Measurements from ENCODE around the gene CARD19. TPM values are rescaled to one million over a fixed set of nuclear protein-coding genes. Genes with fewer than 3 reads are reported as not detected.

Gene CARD19
- polyA plus RNA-seq, 1 donor (not counting 4 experiments of a cell fraction or from before 2014, with no cell fraction given), result 36.7 TPM

- Histone ChIP-seq H4K20me1 (ENCODE audit: control insufficient read depth, extremely low read depth, insufficient read depth, low read length) (no peaks in the 10 kb centered on the region), H3K4me3 (ENCODE audit: control insufficient read depth in 2 of 3, extremely low read depth in 1 of 3, insufficient read depth in 2 of 3, low read depth in 1 of 3, low read length in 3 of 3) (no peak overlapping the region), H3K4me1 (ENCODE audit: control insufficient read depth, extremely low read depth, insufficient read depth, low read length) (peaks cover 3% of the 10 kb centered on the region), H3K36me3 (ENCODE audit: control insufficient read depth in 2 of 2, extremely low read depth in 1 of 2, insufficient read depth in 2 of 2, low read length in 2 of 2) (peaks cover 16 to 24% of the 10 kb centered on the region in 2 experiments), H3K9me3 (ENCODE audit: control insufficient read depth, low read depth, low read length) (no peaks in the 10 kb centered on the region), H3K9me1 (ENCODE audit: control insufficient read depth, extremely low read depth, insufficient read depth, low read length) (peaks cover 3% of the 10 kb centered on the region), H3K9ac (ENCODE audit: control insufficient read depth, extremely low read depth, insufficient read depth, low read length) (no peak overlapping the region), H3K27ac (ENCODE audit: control insufficient read depth, insufficient read depth, low read length) (no peak overlapping the region), H3K27me3 (ENCODE audit: control insufficient read depth, extremely low read depth, insufficient read depth, low read length) (no peaks in the 10 kb centered on the region), H3K4me2 (ENCODE audit: control insufficient read depth, extremely low read depth, insufficient read depth, low read depth, low read length) (no peak overlapping the region), H2AFZ (ENCODE audit: control insufficient read depth, low read length) (no peak overlapping the region), H3K79me2 (ENCODE audit: control insufficient read depth, insufficient read depth, low read length) (peaks cover 10% of the 10 kb centered on the region)
- FAIRE-seq (no peak), DNase-seq (ENCODE audit: low read depth, low spot score) (no peak)
- TF ChIP-seq CTCF (optimal IDR thresholded peaks at IDR 0.05 in 1 of 3, IDR thresholded peaks at IDR 0.05 in 1 of 3, conservative IDR thresholded peaks at IDR 0.05 in 1 of 3; ENCODE audit: extremely low read depth in 1 of 3, insufficient read depth in 2 of 3, low read length in 3 of 3), result no peak
- TF ChIP-seq EZH2 (IDR thresholded peaks at IDR 0.05; ENCODE audit: low read length), result no peak
- dilution Hi-C loops (cut with MboI; ENCODE audit: extremely low pct_ligation_motif_present, low sequenced_read_pairs), result no loop called here
Observed at GRCh38 chr9:93110311-93110855, 14.4 kb downstream of the CARD19 start.

- Histone ChIP-seq H3K36me3 (ENCODE audit: control insufficient read depth in 2 of 2, extremely low read depth in 1 of 2, insufficient read depth in 2 of 2, low read length in 2 of 2) (peaks cover 16 to 24% of the 10 kb centered on the region in 2 experiments), H3K9ac (ENCODE audit: control insufficient read depth, extremely low read depth, insufficient read depth, low read length) (no peak overlapping the region), H3K27ac (ENCODE audit: control insufficient read depth, insufficient read depth, low read length) (no peak overlapping the region), H3K9me3 (ENCODE audit: control insufficient read depth, low read depth, low read length) (no peaks in the 10 kb centered on the region), H4K20me1 (ENCODE audit: control insufficient read depth, extremely low read depth, insufficient read depth, low read length) (no peaks in the 10 kb centered on the region), H3K79me2 (ENCODE audit: control insufficient read depth, insufficient read depth, low read length) (peaks cover 8% of the 10 kb centered on the region), H3K9me1 (ENCODE audit: control insufficient read depth, extremely low read depth, insufficient read depth, low read length) (peaks cover 3% of the 10 kb centered on the region), H2AFZ (ENCODE audit: control insufficient read depth, low read length) (no peak overlapping the region), H3K27me3 (ENCODE audit: control insufficient read depth, extremely low read depth, insufficient read depth, low read length) (no peaks in the 10 kb centered on the region), H3K4me1 (ENCODE audit: control insufficient read depth, extremely low read depth, insufficient read depth, low read length) (peaks cover 3% of the 10 kb centered on the region), H3K4me3 (ENCODE audit: control insufficient read depth in 2 of 3, extremely low read depth in 1 of 3, insufficient read depth in 2 of 3, low read depth in 1 of 3, low read length in 3 of 3) (no peak overlapping the region), H3K4me2 (ENCODE audit: control insufficient read depth, extremely low read depth, insufficient read depth, low read depth, low read length) (no peak overlapping the region)
- DNase-seq (ENCODE audit: low read depth, low spot score) (no peak), FAIRE-seq (no peak)
- TF ChIP-seq CTCF (optimal IDR thresholded peaks at IDR 0.05 in 1 of 3, IDR thresholded peaks at IDR 0.05 in 1 of 3, conservative IDR thresholded peaks at IDR 0.05 in 1 of 3; ENCODE audit: extremely low read depth in 1 of 3, insufficient read depth in 2 of 3, low read length in 3 of 3) (no peak), EZH2 (IDR thresholded peaks at IDR 0.05; ENCODE audit: low read length) (no peak)
- dilution Hi-C loops (cut with MboI; ENCODE audit: extremely low pct_ligation_motif_present, low sequenced_read_pairs), result no loop called here
Observed at GRCh38 chr9:93111001-93111370, 15.0 kb downstream of the CARD19 start.
